GM19467 (cell line): ENCODE measurements around the gene SLC13A3.
"Not testable (repeated sequence)": the region's sequence is repeated elsewhere in the genome, so short reads cannot be mapped to it uniquely, and the experiment has no call there.

Source experiments
- ATAC-seq: cut with Tn5 transposase; IDR thresholded peaks from one replicate; pipeline ENCODE4 v1.9.1; 2021; ENCODE audit warnings: mild to moderate bottlenecking, moderate library complexity; ENCODE audit not compliant: unreplicated experiment

The SLC13A3 gene

DNA sequence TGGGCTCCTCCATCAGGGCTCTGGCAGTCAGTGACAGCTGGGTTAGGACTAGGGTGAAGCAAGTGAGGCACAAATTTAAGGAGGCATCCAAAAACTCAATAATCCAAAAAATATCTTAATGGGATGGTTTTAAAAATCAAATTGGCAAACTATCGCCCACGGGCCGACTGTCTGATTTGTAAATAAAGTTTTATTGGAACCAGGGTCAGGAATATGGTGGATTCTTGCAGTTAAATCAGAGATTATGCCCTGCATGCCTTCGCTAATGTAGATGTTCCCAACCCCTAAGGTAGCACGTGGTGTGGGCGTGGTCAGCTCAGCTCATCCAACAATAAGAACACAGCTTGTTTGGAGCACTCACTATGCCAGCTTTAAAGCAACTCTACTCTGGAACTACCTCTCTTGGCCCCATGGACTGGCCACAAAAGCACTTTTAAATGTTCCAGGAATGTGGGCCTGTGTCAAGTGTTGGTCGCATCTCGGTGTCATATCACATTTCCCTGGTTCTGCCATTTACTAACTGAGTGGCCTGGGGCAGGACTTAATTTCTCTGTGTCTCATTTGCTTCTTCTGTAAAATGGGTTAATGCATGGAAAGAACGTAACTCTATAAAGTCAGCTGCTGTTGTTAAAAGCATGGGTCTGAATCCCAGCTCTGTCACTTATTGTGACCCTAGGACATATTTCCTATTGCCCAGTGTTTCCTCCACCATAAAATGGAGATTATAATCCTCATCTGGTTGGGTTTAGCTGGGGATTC, 31.0 kb upstream of the SLC13A3 start:
- no peak for ATAC-seq

DNA sequence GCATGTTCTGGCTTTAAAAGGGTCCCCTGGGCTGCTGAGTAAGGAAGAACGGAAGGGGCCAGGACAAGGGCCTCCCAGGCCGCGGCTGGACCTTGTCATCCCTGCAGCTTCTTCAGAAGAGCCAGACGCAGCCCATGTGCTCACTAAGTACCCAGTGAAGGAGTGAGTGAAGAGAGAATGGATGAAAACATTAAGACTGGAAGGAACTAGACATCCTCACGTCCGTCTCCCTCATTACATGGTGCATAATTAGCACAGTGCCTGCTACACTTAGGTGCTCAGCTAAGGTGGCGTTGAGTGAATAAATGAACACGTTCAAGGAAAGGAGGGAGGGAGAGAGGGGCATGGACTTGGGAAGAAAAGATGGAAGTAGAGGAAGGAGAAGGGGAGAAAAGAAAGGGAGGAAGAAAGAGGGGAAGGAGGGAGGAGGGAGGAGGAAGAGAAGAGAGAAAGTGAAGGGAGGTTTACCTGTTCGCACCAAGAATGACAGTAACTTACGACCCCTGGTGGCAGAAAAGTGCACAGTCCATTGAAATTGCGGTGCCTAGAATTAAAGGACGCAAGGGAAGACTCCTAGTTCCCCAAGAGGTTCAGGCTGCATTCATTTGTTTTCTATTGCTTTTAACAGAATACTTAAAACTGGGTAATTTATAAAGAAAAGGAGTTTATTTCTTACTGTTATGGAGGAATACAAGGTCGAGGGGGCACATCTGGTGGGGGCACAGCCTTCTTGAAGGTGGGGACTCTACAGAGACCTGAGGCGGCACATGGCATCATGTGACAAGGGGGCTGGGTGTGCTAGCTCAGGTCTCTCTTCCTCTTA, 30.0 kb upstream of the SLC13A3 start:
- no peak for ATAC-seq

DNA sequence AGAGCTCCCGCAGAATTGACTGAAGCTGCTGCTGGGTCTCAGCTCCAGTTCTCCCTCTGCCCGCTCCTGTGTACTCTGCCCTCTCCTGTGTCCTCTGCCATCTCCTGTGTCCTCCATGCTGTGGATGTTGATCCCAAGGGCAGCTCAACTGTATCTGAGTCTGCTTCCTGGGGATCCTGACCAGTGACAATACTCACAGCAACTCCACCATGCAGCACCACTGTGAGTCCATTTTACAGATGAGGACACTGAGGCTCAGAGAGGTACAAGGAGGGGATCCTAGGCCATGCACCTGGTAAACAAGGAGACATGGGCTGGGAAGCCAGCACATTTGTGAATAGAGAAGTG, 29.4 kb upstream of the SLC13A3 start:
- no peak for ATAC-seq

DNA sequence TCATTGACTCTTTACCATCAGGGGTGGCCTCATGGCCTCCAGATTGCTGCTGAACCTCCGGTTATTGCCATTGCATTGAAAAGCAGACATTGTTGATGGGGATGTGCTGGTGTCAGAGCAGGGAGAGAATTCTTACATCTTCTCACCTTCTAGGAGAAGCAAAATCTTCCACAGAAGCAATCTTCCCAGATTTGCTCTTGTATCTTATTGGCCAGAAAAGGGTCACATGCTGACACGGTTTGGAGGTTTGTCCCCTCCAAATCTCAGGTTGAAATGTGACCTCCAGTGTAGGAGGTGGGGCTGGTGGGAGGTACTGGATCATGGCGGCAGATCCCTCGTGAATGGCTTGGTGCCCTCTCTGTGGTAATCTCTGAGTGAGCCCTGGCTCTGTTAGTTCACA, 27.3 kb upstream of the SLC13A3 start:
- no peak for ATAC-seq

DNA sequence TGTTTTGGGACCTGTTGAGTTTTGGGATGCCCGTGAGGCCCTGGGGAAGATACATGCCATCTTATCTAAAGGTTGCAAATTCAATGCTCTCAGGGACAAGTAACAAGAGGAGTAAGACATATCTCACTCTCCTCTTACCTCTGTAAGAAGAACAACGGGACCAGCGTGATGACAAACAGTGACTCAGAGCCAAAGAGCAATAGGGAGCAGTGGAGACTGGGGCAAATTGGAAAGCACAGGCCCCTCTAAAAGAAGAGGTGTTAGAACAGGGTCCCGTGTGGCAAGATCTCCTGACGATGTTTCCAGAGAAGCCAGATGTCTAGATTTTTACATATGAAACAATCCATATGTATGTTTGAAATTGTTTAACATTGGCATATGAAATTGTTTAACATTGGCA, 26.3 kb upstream of the SLC13A3 start:
- ATAC-seq, result no peak

DNA sequence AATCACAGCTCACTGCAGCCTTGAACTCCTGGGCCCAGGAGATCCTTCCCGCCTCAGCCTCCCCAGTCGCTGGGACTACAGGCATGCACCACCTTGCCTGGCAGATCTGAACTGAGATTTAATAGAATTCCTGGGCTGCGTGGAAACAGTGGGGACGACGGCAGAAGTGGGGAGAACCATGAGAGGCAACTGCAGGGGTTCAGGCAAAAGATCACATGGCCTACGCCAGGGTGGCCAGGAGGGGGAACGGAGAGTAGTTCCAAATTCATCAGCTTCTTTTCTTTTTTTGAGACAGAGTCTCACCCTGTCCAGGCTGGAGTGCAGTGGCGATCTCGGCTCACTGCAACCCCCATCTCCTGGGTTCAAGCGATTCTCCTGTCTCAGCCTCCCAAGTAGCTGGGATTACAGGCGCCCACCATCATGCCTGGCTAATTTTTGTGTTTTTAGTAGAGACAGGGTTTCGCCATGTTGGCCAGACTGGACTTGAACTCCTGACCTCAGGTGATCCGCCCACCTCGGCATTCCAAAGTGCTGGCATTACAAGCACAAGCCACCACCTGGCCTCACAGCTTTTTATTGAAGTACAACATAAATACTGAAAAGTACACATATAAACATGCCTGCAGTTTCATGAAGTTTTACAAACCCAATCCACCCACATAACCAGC, 25.5 kb upstream of the SLC13A3 start:
- not testable (repeated sequence) for ATAC-seq

DNA sequence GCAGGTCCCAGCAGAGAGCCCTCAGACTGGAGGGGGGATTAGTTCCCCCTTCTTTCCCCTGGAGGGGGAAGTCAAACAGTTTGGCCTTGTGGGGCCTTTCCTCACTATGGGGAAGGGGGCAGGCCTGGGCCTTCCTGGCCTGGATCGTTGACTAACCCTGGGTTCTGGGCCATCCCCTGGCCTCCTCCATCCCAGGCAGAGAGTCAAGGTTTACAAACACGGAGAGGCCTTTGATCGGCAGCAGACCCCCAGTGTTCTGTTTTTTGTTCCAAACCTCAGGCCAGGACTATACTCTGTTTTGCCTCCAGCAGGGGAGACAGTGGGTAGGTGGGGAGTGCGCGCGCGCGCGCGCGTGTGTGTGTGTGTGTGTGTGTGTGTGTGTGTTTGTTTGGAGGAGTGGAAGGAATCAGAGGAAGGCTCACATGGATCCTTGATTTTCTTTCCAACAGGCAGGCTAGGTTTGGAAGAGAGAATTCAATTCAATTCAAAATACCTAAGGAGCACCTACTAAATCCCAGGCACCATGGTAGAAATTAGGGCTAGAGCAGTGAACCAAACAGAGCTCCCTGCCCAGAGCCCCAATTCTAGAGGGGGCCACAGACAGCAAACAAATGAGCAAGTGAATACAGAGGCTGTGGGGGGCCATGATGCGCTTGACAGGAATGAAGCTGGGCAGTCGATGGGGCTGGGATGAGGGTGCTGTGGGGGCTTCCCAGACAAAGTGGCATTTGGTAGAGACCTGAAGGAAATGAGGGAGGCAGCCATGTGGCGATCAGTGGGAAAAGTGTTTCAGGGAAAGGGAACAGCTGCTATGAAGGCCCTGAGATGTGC, 23.2 kb upstream of the SLC13A3 start:
- no peak for ATAC-seq

DNA sequence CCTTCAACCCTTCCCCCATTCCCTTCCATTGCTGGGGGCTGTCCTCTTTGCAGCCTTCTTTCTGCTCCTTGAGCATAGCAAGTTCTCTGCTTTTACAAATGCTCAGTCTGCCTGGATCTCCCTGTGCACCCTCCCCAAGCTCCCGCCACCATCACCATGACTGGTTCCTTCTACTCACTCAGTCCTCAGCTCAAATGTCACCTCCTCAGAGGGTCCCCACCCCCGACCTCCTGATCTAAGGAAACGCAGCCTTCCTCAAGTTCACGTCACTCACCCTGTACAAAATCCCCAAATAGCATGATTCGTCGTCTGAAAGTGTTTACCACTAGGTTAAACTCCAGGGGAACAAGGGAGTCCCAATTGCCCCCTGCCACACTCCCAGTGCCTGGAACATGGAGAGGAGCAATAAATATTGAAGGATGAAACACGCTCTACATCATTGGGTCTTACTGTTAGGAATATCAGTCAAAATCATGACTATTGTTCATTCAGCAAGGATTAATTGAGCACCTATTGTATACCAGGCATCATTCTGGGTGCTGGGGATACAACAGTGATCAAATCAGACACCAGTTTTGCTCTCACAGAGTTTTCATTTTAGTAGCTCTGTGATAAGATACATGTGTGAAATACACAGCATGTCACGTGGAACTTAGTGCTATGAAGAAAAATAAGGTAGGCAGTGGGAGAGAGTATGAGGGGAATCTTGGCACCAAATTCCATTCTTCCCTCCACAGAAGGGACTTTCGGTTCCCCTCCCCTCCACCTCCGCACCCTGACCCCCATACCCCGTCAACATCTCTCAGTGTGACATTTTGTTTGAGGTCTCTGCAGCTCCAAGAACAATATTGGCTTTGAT, 22.4 kb upstream of the SLC13A3 start:
- no peak for ATAC-seq

DNA sequence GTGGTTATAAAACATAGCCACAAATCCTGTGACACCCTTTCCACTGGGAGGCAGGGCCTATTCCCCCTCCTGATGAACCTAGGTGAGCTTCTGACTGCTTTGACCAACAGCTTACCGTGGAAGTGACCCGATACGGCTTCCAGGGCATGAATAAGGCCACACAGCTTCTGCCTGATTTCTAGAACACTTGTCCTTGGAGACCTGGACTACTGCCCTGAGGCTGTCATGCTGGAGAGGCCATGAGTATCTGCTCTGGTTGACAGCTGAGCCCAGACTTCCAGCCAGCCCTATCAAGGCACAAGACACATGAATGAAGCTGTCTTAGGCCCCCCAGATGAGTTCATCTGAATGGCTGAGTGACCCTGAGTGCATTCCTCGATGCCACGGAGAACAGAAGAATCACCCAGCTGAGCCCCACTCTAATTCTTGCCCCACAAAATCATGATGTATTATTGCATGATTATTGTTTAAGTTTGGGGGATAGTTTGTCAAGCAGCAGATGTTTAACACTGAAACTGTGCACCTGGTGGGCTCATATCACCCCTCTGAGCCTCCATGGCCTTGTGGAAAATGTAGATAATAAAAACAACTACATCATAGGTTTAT, 21.4 kb upstream of the SLC13A3 start:
- ATAC-seq, result no peak

DNA sequence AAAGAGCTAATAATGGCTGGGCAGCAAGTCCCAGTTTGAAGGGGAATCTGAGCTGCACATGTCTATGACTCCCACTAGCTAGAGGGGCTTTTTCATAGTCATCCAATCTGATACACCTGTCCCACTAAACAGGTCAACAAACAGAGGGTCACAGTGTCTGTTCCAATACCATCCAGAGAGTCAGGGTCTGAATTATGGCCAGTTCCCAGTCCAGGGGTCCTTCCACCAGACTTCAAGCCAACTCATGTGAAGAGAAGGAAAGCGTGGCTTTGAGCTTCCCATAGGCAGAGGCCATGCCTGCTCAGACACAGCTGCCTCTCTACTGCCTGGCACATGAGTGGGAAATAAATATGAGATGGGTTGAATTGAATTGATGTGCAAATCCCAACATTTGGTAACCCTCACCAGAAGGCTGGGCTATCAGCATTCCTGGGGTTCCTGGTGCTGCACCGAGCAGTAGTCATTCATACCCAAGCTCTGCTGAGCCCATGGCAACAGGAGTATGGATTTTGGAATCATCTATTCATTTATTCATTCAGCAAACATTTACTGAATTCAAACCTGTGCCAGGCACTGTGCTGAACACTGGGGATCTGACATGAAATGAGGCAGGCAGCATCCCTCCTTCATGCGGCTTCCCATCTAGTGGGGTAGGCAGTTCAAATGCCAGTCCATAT, 20.7 kb upstream of the SLC13A3 start:
- ATAC-seq, result no peak

DNA sequence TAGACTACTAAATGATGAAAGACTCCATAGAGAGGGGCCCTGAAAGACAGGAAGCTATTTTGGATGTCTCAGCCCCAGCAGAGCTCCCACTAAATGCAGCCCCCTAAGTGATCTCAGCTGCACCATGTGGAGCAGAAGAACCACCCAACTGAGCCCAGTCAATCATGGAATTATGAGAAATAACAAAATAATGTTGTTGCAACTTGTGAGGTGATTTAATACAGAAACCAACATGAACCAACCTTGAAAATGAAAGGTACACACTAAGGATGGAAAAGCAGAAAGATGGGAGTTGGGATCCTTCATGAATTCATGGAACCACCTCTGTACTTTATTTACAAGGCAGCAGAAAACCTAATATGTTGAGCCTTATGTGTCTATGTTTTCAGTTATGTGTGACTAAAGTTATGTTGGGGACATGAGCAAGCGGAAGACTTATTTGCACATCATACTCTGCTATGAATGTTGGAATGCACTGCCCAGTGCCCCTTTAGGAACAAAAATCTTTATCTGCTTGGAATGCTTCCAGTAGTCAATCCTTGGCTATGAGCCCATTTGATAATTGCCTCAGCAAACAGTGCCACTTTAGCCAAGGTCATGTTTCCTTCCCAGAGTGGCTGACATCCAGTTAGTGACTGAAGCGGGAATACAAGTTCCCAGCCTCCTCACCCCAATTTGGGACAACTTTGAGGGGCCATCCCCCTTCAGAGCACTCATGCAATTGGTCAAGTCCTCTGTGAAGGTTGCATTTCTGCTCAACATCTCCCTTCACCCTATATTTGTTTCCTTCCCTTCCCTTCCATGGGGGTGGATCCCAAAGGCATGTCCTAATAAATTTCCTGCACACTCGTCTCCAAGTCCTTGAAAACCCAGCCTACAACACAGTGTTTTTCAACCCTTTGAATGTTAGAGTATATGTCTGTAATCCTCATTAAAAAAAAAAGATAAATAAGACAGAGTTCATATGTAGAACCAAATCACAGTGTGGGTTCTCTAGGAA, 19.6 kb upstream of the SLC13A3 start:
- ATAC-seq, result no peak

DNA sequence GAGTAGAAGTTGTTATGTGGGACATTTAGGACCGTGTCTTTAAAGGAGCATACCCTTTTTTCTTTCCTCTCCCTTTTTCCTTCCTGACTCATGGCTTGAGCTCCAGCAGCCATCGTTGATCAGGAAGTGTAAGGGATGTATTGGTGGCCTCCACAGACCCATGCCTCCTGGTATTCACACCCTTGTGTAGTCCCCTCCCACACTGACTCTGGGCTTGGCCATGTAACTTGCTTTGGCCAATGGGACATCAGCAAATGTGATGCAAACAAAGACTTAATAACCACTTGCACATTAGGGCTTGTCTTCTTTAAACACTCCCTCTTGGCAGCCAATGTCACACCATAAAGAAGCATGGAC, 18.9 kb upstream of the SLC13A3 start:
- ATAC-seq, result no peak

DNA sequence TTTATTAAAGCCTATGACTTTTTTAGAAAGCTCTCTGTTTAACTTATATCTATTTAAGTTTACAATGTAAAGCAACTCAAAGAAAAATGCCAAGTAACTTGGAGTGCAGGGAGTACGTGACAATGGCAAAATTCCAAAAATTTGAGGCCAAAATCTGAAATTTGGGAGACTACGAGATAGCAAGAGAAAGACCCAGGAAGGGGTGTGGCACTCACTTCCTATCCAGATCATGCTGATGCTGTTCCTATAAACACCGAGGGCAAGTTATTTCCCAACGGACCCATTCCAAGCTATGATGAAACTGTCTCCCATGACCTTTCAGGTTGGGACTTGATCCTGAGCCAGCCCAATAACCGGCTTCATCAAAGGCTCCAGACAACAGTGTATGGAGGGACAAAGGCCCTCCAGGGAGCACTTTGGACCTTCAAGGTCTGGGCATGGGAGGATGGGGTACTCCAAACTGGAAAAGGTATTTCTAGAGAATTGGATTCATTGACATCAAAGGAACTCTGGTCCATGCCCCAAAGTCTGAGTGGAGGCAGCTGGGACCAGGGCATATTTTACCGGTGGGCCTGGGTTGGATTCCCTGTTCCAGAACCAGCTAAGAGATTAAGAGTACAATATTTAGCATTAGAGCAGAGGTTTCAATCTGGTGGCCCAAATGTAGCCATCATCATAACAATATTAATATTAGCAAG, 15.7 kb upstream of the SLC13A3 start:
- no peak for ATAC-seq

DNA sequence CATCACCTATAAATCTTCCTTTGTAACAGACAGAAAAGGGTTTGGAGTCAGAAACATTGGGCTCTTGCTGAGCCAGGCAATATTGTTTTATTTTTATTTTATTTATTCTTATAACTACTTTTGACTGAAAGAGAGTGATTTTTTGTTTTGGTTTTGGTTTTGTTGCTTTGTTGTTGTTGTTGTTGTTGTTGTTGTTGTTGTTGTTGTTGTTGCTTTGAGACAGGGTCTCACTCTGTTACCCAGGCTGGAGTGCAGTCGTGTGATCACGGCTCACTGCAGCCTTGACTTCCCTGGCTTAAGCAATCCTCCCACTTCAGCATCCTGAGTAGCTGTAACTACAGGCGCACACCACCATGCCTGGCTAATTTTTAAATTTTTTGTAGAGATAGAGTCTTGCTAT, 15.0 kb upstream of the SLC13A3 start:
- ATAC-seq, result no peak

DNA sequence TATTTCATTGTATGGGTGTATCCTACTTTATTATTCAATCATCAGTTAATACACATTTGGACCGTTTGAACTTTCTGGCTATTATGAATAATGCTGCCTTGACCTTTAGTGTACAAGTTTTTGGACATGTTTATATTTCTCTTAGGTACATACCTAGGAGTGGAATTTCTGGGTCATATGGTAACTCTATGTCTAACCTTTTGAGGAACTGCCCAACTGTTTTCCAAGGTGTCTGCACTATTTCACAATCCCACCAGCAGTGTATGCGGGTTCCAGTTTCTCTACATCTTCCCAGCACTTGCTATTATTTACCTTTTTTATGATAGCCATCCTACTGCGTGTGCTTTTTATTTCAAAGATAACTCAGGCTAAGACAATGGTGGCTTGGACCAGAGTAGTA, 14.3 kb upstream of the SLC13A3 start:
- no peak for ATAC-seq

DNA sequence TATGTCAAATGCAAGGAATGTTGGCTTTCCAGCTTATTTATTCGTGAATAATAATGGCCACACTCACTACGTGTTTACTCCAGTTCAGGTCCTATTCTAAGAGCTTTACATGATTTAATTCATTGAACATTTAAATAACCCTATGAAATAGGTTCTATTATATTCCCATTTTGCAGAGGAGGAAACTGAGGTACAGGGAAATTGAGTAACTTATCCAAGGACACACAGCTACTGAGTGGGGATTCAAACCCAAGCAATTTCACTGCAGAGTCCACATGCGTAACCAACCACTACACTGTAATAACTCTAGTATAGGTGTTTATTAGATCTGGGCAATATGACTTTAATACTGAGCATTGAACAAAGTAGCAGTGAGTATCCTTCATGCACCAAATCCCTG, 12.3 kb upstream of the SLC13A3 start:
- no peak for ATAC-seq

DNA sequence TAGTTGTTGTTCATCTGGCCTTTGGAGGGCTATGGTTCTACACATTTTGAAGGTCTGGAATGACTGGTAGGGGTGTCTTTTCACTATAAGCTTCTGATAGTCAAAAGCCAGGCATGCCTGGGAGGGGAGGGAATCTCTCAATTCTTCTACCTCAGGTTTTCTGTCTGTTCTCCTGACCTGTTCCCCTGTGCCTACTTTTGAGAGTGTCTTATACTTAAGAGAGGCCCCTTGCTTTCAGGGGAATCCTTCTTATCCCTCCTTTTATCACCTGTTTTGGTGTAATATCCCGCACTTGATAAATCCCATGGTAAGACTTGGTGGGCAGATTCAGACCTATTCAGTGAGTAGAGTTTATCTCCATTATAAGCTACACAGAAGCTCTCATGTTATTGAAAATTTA, 10.4 kb upstream of the SLC13A3 start:
- ATAC-seq, result no peak
